NOMO-1 treated with dmso at 0.1 percent for 144 hours (cell line): ENCODE data around the gene TCTN3.
"Not testable (repeated sequence)": the region's sequence is repeated elsewhere in the genome, so short reads cannot be mapped to it uniquely, and the experiment has no call there.

Experiments
- DNase-seq: peaks from one replicate; lab custom pipeline; 2025; ENCODE audit not compliant: unreplicated experiment; lab: John Stamatoyannopoulos, UW

TCTN3 gene

GRCh38 chr10:95691281-95691680, 2.4 kb downstream of the TCTN3 start:
- DNase-seq = no peak

GRCh38 chr10:95688648-95689047, 5.1 kb downstream of the TCTN3 start:
- no peak for DNase-seq

- DNase-seq = no peak
Observed at GRCh38 chr10:95683966-95684365, 9.8 kb downstream of the TCTN3 start.

DNA sequence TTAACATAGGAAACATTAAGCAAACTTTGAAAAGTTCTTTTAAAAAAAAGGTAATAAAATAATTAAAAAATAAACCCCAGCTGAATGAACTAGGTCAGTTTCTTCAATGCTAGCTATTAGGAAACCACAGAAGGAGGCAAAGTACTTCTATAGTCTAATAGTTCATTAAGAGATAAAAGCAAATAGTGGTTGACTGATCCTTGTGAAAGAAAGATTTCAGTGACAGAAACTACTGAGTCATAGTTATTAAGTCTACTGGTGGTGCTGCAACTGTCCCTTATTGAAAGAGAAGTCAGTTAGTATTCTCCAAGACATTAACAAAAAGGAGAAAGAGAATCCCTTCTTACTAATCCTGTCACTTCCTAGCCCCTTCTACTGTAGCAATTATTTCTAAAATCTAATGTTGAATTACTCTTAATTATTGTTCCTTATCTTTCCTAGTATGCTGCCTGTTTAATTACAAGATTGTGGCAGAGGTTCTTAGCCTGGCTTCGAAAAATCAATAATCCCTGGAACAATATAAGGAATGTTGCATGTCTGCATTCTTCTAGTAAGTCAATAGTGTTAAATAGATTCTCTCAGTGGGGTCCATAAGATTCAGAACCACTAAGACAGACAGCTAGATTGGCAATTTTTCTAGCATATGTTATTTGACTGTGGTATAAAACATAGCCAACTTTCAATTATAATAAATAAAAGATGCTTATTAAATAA, 18.2 kb downstream of the TCTN3 start:
- no peak for DNase-seq

DNA sequence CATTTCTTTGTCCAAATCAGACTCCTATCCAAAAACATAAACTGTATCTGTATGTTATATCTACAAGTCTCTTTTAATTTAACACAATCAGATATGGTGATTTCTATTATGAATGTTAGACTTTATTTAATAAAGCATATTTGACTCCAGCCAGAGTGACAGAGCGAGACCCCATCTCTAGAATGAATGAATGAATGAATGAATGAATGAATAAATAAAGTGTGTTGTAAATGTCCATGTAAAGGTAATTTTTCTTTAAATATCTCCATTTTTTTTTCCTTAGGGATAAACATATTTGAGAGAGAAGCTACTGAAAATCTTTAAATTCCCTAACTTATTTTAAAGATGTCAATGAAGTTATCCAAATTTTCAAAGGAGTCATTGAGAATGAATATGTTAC, 19.1 kb downstream of the TCTN3 start:
- no peak for DNase-seq

GRCh38 chr10:95672641-95673040, 21.1 kb downstream of the TCTN3 start:
- not testable (repeated sequence) for DNase-seq

- DNase-seq = no peak
Observed at GRCh38 chr10:95664543-95664942, 29.2 kb downstream of the TCTN3 start.

GRCh38 chr10:95663496-95663895, 30.2 kb downstream of the TCTN3 start:
- DNase-seq = no peak

GRCh38 chr10:95661818-95662217, 31.9 kb downstream of the TCTN3 start:
- no peak for DNase-seq

DNA sequence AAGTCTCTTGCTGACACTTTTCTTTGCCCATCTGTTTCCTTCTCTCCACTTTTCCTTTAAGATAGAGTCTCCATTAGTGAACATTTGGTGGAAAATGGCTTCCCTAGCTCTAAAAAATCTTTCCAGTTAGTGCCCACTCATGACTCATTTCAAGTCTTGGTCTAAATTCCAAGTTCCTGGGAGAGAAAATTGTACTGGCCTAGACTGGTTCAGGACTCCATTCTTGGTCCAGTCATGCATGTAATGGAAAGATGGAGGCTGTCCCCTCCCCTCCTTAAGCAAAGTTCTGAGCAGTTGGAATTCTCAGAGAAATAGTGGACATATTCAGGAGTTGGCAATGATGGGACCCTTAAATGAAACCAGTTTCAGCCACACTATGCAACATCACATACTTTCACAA, 33.4 kb downstream of the TCTN3 start:
- no peak for DNase-seq

DNA sequence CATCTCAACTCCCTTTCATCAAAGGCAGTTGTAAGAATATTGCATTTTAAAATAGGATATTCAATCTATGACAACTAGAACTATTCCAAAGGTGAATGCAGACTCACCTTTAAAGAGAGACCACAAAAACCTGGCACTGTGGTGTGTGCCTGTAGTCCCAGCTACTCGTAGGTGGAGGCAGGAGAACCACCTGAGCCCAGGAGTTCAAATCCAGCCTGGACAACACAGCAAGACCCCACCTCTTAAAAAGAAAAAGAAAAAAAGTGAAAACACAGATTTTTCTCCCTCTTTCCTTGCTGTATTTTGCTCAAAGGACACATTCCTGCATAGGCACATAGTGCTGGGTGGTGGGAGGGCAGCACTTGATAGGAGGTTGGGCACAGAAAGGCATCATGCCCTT, 36.5 kb downstream of the TCTN3 start:
- DNase-seq = no peak

- peak; percentile 86 for DNase-seq
Observed at GRCh38 chr10:95656291-95657164, 37.2 kb downstream of the TCTN3 start, which contains the start of gene ALDH18A1. Gene ALDH18A1 (minus strand): TSS chr10:95656711. CDS start chr10:95653377, 3,334 bp downstream.

GRCh38 chr10:95655571-95656290, 38.0 kb downstream of the TCTN3 start:
- DNase-seq = no peak

GRCh38 chr10:95653895-95654294, 39.8 kb downstream of the TCTN3 start:
- no peak for DNase-seq

GRCh38 chr10:95651346-95652060, 42.2 kb downstream of the TCTN3 start:
- DNase-seq = no peak

- DNase-seq = no peak
Observed at GRCh38 chr10:95650232-95650631, 43.5 kb downstream of the TCTN3 start.

GRCh38 chr10:95648138-95648537, 45.6 kb downstream of the TCTN3 start:
- DNase-seq = no peak

DNA sequence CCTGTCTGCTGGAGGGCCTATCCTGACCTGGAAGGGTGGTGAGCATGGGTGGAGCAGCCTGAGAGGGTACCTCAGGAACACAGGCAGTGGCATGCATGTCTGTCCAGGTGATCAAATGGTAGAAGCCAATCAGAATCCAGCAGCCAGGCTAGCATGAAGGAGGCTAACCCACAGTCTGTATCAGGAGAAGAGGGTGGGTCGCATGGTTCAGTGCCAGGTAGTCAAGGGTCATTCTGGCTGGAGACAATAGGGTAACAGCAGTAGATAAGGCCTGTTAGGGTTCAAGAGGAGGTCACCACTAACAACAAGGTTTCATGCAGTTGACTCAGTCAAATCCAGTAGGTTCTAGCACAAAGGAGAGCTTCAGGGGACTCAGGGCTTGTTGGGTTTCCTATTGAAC, 47.6 kb downstream of the TCTN3 start:
- DNase-seq = no peak

GRCh38 chr10:95644901-95645300, 48.8 kb downstream of the TCTN3 start:
- DNase-seq = no peak

GRCh38 chr10:95640891-95641315, 52.8 kb downstream of the TCTN3 start:
- no peak for DNase-seq

DNA sequence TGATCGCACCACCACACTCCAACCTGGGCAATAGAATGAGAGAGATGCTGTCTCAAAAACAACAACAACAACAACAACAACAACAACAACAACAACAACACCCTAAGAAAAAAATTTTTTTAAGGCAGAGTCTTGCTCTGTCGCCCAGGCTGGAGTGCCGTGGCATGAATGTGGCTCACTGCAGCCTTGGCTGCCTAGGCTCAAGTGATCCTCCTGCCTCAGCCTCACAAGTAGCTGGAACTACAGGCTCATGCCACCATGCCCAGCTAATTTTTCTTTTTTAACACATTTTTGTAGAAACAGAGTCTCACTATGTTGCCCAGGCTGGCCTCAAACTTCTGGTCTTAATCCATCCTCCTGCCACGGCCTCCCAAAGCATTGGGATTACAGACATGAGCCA, 55.8 kb downstream of the TCTN3 start:
- no peak for DNase-seq
